H9 (cell line): ENCODE data around the gene DIS3L. TPM values are rescaled to one million over a fixed set of nuclear protein-coding genes. Genes with fewer than 3 reads are reported as not detected.

Experiments used
- total RNA-seq: library from RNA; stranded (reverse); gene quantifications from 2 replicates; pipeline ENCODE4 v1.2.1, GENCODE V29; 2021

DIS3L gene
- total RNA-seq, 1 experiment from 2014 or later = 30.2 TPM

Other genes with a start within 250 kb of the DIS3L start
- gene MEGF11, start 39.8 kb upstream of the DIS3L start, total RNA-seq = 1.2 and 1.6 TPM in 2 replicates
- 26.9 and 28.3 TPM in 2 replicates for gene TIPIN, start 63.1 kb downstream of the DIS3L start, total RNA-seq
- 50.4 and 50.8 TPM in 2 replicates for gene MAP2K1, start 93.3 kb downstream of the DIS3L start, total RNA-seq
- gene SNAPC5, start 204.2 kb downstream of the DIS3L start, total RNA-seq = 28.9 and 30.7 TPM in 2 replicates
- gene RPL4, start 211.3 kb downstream of the DIS3L start, total RNA-seq = 3,988 and 4,137 TPM in 2 replicates
- gene ZWILCH, start 211.8 kb downstream of the DIS3L start, total RNA-seq = 47.2 and 48.0 TPM in 2 replicates